HuH-7.5 (cell line): ENCODE data around the gene NKD1.
"Not testable (repeated sequence)": the region's sequence is repeated elsewhere in the genome, so short reads cannot be mapped to it uniquely, and the experiment has no call there.

Source experiments
- DNase-seq: peaks from one replicate; pipeline ENCODE4 v3.0.0; 2011; ENCODE audit warnings: low spot score

Gene NKD1

GRCh38 chr16:50520451-50521245, 27.5 kb upstream of the NKD1 start:
- no peak for DNase-seq

- no peak for DNase-seq
Observed at GRCh38 chr16:50521246-50521900, 26.8 kb upstream of the NKD1 start.

DNA sequence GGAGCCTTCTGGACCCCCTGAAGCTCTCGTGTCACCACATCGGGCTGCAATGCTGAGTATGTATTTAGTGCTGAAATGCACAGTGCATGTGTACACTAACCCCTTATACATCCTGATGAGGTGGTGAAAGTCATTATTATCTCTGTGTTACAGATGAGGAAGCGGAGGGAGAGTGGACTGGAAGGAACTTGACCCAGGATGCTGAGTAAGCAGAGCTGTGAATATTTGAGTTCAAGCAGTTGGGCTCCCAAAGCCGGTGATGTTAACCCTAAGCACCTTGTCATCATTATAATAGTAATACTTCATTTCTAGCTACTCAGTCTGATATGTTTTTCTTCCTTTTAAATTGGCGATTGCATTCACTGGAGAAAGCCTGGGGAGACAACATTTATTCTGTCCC, 25.9 kb upstream of the NKD1 start:
- DNase-seq, result no peak

DNA sequence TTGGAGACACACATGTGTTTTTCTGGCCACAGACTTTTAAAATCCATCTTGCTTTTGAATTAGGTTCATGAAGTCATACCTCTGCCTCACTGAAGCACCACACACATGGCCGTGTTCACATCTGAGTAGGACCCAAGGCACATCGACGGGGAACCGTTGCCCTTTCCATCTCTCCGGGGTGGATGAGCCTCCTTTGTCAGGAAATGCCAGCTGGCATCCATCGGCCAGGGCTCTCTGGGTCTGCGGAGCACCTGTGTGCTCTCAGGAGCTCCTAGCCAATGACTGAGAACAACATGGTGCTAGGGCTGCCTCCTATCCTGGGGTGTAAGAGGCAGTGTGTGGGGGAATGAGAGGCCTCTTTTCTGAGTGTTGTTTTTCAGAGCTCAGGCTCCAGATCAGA, 24.5 kb upstream of the NKD1 start:
- no peak for DNase-seq

- DNase-seq, result no peak
Observed at GRCh38 chr16:50525262-50525661, 22.9 kb upstream of the NKD1 start.

- DNase-seq, result no peak
Observed at GRCh38 chr16:50525716-50526115, 22.5 kb upstream of the NKD1 start.

DNA sequence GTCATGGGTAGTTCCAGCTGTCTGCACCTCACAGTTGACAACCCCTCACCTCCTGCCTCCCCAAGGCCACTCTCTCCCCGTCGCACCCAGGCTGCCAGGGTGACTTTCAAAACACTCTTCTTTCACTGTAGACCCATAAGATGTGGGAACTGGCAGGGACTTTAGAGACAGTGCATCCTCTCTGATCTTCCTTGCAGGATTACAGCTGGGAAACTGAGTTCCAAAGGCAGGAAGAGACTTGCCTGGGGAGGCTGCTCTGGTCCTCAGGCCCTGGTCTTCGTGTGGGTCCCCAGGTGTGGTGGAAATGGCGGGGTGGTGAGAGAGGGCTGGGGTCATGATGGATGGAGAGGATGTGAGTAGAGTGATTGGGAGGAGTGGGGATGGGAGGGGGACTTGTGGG, 21.9 kb upstream of the NKD1 start:
- DNase-seq, result no peak

GRCh38 chr16:50526796-50527195, 21.4 kb upstream of the NKD1 start:
- no peak for DNase-seq

DNA sequence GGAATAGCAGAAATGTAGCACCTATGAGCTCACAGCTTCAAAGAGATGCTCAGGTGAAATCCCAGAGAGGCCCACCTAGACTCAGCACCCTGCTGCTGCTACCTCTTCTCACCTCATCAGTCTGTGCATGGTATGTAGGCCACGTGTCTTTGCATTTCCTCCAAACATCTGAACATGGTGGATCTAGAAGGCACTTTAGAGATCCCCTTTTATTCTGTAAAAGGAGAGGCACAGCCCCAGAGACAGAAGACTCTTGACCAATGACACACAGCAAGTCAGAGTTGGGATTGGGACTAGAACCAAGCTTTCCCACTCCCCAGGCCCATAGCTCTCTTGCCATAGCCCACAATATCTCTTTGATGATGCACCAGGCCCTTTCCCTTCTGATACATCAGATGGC, 19.4 kb upstream of the NKD1 start:
- DNase-seq, result no peak

- no peak for DNase-seq
Observed at GRCh38 chr16:50529334-50529733, 18.9 kb upstream of the NKD1 start.

- no peak for DNase-seq
Observed at GRCh38 chr16:50530277-50531236, 17.6 kb upstream of the NKD1 start.

DNA sequence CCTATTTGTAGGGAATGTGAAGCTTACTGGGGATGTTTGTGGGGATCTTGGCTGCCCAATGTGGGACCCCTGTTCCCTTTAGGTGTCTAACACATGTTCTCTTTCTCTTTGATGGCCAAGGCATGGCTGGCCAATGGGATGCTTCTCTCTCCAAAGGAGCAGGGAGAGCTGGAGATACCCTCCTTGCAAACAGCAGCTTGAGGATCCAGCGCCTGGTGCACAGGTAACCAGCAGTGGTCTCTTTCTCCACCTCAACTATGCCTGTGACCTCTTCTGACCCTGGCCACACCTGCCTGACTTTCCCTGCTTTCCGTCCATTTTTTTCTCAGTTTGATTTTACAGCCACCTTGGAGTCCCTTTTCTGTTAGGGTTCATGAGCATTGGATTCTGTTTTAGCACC, 16.8 kb upstream of the NKD1 start:
- DNase-seq, result no peak

DNA sequence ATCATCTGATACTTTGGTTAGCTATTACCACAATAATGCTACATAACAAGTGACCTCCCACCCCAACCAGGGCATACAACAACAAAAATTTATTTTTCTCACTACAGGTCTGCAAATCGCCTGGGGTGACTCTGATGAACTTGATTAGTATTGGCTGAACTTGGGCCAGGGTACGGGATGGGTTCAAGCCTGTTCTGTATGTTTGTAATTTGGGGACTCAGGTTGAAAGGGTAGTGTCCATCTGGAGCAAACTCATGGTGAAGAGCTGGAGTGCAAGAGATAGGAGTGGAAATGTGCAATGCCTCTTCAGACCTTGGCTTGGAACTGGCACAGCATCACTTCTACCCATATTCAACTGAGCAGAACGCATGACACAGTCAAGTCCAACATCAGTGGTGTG, 16.3 kb upstream of the NKD1 start:
- no peak for DNase-seq

- no peak for DNase-seq
Observed at GRCh38 chr16:50532576-50532975, 15.6 kb upstream of the NKD1 start.

- DNase-seq, result no peak
Observed at GRCh38 chr16:50533317-50533716, 14.9 kb upstream of the NKD1 start.

DNA sequence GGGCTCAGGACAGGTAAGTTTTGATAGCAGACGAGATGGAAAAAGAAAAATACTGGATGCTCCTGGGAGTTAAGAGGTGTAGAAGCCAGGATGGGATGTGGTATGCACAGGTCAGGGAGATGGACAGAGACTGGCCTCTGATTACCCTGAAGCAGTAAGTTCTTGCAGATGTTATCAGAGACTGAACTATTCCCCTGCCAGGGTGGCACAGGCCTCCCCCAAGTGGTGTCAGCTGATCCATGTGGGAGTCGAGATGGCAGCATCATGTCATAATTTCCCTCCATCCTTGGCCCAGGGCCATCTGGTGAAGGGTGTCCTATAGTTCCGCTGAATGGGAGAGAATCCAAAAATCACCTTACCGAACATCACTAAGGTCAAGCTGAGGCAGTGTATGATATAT, 14.1 kb upstream of the NKD1 start:
- DNase-seq, result no peak

DNA sequence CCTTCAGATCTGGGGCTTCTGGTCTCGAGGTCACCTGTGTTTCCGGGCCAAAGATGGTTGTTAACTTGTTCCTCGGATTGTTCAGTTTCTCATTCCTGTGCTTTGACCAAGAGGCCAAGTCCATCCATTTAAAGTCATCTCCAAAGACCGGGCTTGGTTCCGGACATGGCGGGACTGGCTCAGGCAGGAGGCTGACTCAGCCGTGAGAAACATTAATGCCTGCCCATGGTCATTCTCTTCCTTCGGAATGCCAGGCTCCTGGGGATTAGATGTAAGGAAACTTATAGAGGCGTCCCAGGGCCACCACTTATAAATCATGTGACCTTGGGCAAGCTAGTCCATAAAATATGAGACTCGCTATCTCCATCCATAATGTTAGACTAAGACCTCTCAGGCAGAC, 13.6 kb upstream of the NKD1 start:
- no peak for DNase-seq

GRCh38 chr16:50534958-50535357, 13.2 kb upstream of the NKD1 start:
- no peak for DNase-seq

GRCh38 chr16:50535506-50536257, 12.5 kb upstream of the NKD1 start:
- DNase-seq, result no peak

- DNase-seq, result not testable (repeated sequence)
Observed at GRCh38 chr16:50536258-50536645, 11.9 kb upstream of the NKD1 start.

DNA sequence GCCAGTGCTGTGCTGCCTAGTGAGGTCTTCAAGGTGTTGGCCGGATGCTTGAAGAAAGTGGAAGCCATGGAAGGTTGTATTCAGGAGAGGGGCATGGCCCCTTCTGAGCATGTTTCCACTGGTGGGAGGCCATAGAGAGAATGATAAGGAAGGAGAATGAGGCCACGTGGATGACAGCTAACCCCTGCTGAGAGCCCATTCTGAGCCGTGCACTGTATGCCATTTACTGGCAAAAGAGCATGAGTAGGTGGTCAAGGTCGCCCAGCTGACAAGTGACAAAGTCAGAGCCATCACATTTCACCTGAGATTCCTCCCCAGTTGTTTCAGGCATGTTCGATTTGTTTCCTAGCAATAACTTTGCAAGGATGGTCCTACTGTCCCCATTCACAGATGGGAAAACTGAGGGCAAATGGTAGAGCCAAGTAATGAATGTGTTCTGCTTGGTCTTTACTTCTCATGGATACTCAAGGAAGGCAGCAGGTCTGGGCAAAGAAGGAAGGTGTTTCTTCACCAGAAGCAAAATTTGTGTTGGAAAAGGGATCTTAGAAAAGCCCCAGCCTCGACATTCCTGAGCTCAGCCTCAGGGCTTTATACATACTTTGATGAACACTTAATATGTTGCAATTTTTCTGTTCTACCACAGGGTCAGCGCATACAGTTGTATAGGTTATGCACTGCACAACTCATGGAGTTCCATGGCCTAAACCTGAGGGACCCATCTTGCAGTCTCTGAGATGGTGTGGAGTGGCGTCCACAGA, 10.5 kb upstream of the NKD1 start:
- no peak for DNase-seq
